HG03139 (cell line): Measurements from ENCODE around the gene STAT4.
"Not testable (repeated sequence)": the region's sequence is repeated elsewhere in the genome, so short reads cannot be mapped to it uniquely, and the experiment has no call there.

Experiments
- ATAC-seq: cut with Tn5 transposase; IDR thresholded peaks from one replicate; pipeline ENCODE4 v1.9.1; 2021; ENCODE audit not compliant: unreplicated experiment

STAT4 gene

DNA sequence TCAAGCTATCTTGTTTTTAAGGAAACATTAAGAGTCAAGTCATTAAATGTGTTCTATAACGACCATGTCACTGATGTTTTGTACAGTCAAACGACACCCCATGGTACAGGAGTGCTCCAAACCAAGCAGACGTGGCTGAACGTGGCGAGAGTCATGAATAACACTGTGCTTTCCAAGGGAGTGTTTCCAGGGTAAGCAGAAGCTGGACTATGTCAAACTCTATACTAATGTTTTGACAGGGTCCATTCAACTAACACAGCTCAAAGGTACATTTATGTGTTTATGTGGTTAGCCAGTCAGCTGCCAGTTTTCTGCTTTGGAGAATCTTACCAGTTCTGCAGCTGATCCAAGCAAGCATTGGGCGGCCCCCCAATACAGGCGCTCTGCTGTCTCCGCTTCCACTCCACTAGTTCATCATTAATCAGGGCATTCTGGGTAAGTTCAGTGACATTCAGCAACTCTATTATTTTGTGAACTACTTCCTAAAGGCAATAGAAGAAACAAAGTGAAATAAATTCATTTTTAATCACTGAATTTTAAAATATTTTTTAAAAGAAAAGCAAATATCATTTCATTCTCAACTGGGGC lies 153.2 kb downstream of the STAT4 start:
- no peak for ATAC-seq

DNA sequence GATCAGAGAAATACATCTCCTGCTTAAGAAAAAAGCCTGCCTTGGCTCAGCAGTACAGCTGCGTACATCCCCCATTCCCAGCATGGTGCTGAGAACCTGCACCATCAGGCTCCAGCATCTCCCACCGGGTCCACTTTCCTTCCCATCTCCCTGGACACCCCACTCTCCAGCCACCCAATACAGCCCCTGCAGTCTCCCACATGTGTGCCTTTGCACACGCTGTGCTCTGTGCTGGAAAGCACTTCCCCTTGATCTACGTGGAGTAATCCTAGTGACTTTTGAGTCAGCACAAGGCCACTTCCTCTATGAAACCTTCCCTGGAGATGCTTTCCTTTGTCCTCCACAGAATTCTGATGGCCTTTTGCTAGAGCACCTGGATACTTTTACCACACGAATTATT lies 153.8 kb downstream of the STAT4 start:
- no peak for ATAC-seq

DNA sequence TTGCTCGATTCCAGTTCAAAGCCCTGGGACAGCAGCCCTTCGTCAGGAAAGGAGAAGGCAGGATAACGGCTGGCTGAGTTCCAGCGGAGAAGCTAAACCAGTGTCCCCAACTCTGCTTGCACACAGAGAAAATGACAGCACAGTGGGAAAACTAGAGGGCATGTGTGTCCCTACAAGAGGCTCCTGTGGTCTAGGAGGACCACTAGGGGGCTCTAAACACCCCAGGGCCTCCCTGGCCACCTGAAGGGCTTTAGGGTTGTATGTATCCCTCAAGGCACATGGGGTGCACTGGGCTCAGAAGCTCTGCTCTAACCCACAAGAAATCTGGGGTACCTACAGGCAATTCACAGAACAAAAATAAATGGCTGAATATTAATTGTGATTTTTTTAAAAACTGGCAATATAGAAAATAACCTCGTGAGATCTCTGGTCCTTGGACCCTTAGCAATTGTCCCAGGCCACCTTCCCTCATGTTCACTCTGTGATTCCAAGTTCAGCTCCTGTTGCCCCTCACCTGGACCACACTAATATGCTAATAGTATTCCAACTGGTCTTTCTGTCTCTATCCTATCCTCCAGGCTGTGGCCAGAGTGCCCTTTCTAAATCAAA lies 154.4 kb downstream of the STAT4 start:
- no peak for ATAC-seq

- not testable (repeated sequence) for ATAC-seq
These were observed 155.5 kb downstream of the STAT4 start for GRCh38 chr2:190995315-190995714.

- ATAC-seq, result no peak
These were observed 156.6 kb downstream of the STAT4 start for GRCh38 chr2:190994148-190994547.

GRCh38 chr2:190993292-190993643 lies 157.5 kb downstream of the STAT4 start:
- ATAC-seq, result no peak

DNA sequence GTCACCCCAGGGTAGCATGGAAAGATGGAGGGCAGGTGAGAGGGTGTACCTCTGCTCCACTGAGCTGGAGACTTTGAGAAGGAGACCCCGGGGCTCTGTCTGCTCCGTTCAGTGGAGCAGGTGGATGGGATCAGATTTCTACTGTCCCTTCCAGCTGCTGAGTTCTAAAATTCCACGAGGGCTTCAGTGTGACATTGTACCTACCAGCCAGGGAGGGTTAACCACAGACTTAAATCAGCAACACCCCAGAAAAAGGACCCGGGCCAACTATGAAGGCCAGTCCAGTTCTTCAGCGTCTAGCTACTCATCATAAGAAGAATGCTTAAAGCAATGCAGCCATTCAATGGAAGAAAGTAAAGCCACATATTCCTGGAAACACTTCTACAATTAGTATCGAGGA lies 160.7 kb downstream of the STAT4 start:
- no peak for ATAC-seq

GRCh38 chr2:190988910-190989309 lies 161.9 kb downstream of the STAT4 start:
- ATAC-seq, result no peak

- ATAC-seq, result no peak
These were observed 162.9 kb downstream of the STAT4 start for GRCh38 chr2:190987938-190988337.

DNA sequence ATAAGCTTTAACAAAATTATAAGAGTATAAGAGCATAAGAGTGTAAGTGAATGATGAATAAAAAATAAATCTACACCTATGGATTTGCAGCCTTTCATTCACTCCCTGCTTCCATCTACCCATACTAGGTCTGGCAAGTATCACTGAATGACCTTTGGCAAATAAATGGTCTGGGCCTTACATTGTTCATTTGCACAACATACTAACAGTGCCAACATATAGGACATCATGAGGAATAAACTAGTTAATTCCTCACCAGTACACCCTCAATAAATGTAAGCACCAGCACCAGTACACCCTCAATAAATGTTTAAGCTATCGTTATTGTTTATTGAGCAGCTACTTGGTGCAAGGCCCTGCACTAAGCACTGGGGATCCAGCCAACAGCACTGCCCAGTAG lies 163.7 kb downstream of the STAT4 start:
- no peak for ATAC-seq

- no peak for ATAC-seq
These were observed 164.4 kb downstream of the STAT4 start for GRCh38 chr2:190986221-190986953.

- no peak for ATAC-seq
These were observed 166.2 kb downstream of the STAT4 start for GRCh38 chr2:190984595-190984994.

DNA sequence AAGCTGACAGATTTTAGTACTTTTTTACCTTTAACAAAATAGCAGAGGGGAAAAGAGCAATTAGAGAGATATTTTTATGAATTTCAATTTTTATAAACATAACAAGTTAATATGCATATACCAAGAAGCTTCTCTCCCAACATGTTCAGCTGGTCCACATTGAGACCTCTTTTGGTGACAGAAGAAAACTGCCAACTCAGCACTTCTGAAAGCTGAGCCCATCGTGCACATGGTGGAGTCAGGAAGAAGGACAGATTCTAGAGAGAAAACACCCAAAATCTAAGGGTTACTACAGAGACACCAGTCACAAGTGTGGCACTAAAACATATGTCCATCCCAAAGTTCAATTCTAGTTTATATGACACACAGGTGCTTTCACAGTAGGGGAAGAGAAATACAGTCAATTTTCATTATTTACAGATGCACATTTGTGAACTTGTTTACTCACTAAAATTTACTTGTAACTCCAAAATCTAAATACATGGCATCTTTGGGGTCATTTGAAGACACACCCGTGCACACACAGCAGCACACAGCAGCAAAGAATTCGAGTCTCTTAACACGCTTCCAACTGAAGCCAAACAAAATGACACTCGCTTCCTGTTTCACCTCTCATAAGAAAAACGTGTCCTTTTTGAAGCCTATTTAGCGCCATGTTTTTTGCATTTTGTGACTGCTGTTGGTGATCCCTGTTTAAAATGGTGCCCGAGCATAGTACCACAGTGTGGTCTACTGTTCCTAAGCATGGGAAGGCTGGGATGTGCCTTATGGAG lies 168.3 kb downstream of the STAT4 start:
- ATAC-seq, result no peak

- ATAC-seq, result no peak
These were observed 169.1 kb downstream of the STAT4 start for GRCh38 chr2:190981733-190982132.

DNA sequence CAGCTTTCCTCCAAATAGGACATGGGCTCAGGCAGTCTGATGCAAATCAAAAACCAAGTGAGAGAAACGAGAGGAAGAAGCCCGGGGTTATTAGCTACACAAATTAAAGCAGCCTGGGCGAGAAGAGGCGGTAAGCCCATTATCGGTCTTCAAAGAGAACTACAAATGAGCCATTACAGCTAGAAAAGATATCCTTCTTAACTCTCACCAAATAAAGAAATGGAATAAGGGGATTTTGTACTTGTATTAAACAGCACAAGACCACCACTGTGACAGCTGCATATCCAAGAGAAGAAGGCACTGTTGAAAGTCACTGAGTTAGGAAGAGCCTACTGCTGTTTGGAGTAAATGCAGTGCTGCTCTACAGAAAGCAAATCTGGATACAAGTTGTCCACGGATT lies 169.5 kb downstream of the STAT4 start:
- ATAC-seq, result no peak

- ATAC-seq, result no peak
These were observed 170.1 kb downstream of the STAT4 start for GRCh38 chr2:190980630-190981209.

GRCh38 chr2:190979906-190980629 lies 170.7 kb downstream of the STAT4 start:
- ATAC-seq, result no peak
